ENCODE results near the gene OCEL1. TPM values are rescaled to one million over a fixed set of nuclear protein-coding genes. Genes with fewer than 3 reads are reported as not detected.

Gene OCEL1
- total RNA-seq, 1 donor from 2014 or later, result 24.1 TPM

DNA sequence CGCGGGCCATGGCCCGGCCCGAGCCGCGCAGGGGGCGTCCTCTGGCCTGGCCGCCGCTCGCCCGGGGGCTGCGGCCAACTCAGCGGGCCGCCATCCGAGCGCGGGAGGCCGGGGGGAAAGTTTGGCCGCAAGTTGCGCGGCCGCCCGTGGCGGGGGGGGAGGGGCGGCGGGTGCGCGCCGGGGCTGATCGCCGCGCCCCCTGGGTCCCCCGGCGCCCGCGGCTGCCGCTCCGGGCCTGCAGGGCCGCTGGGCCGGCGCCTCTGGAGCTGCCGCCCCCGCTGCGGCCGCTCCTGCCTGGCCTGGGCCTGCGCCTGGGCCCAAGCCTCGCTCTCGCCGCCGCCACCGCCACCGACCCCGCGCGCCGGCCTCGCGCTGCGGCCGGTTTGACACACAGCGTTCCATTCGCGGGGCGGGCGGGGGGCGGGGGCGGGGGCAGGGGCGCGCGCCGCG lies 19.5 kb downstream of the OCEL1 start, which contains the start of gene NR2F6:
Gene NR2F6, minus strand, starts transcription at position 385 of the 450 bp plus-strand sequence. CDS start 699 bp downstream, outside the sequence.
- H3K27me3 ChIP-seq, result no peaks in the 10 kb centered on the region
- TF ChIP-seq POLR2AphosphoS5 (IDR thresholded peaks at IDR 0.05; ENCODE audit: insufficient read depth in 1 of 2, low read depth in 1 of 2) (no peak), CTCF (IDR thresholded peaks at IDR 0.05) (no peak), POLR2A (IDR thresholded peaks at IDR 0.05) (peak in 1 of 2 donors; percentile 46)
- H3K4me3 ChIP-seq, result peak within 1 kb of the TSS; percentile 81
- peaks cover 55% of the 10 kb centered on the region for H3K4me1 ChIP-seq
- no peak for DNase-seq (ENCODE audit: extremely low spot score in 2 of 2)
- H3K36me3 ChIP-seq, result peaks cover 0 to 5% of the 10 kb centered on the region in 2 donors
- H3K9me3 ChIP-seq, result no peaks in the 10 kb centered on the region
- H3K27ac ChIP-seq, result peak within 1 kb of the TSS; percentile 85
- intact Hi-C loops (cut with DNase I), result no loop called here

DNA sequence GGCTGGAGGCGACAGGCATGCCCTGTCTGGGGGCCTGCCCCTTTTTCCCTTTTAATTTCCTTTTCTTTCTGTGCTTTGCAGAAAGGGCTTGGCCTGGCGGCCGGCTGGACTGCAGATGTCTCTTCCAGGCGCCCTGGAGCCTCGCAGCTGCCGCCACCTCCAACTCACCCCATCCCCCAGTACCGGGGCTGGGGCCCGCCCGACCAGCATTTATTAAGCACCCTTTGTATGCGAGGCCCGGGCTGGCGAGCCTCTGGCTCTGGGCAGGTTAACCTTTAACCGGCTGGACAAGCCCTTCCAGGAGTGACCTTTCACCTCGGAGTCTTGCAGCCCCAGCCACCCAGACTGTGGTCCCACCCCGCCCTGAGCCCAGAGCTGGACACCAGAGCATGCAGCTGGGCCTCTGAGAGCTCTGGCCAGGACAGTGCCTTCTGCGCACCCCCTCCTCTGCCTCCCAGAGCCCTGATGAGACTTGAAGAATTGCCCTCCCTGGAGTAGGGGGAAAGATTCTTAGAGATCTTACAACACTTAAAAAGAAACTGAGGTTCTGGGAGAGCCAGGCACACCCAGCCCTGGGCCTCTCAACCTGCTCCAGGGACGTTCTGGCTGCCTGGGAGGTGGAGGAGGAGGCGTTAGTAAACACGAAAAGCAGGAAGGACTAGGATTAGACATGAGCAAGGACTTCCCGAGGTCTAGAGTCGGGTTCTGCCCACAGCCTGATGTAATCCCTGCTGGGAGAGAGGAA lies 20.8 kb downstream of the OCEL1 start:
- H3K4me1 ChIP-seq, result peaks cover 48% of the 10 kb centered on the region
- no peaks in the 10 kb centered on the region for H3K27me3 ChIP-seq
- no peaks in the 10 kb centered on the region for H3K9me3 ChIP-seq
- no peak for DNase-seq (ENCODE audit: extremely low spot score in 2 of 2)
- H3K36me3 ChIP-seq, result no peaks in the 10 kb centered on the region
- TF ChIP-seq CTCF (IDR thresholded peaks at IDR 0.05) (no peak), POLR2AphosphoS5 (IDR thresholded peaks at IDR 0.05; ENCODE audit: insufficient read depth in 1 of 2, low read depth in 1 of 2) (no peak), POLR2A (IDR thresholded peaks at IDR 0.05) (no peak)
- H3K4me3 ChIP-seq, result peak overlapping the region; percentile 81
- intact Hi-C loops (cut with DNase I), result no loop called here
- H3K27ac ChIP-seq, result peak overlapping the region; percentile 84

- no peak overlapping the region for H3K27ac ChIP-seq
- intact Hi-C loops (cut with DNase I), result no loop called here
- no peaks in the 10 kb centered on the region for H3K36me3 ChIP-seq
- peaks cover 34% of the 10 kb centered on the region for H3K4me1 ChIP-seq
- no peak overlapping the region for H3K4me3 ChIP-seq
- H3K9me3 ChIP-seq, result no peaks in the 10 kb centered on the region
- TF ChIP-seq POLR2A (IDR thresholded peaks at IDR 0.05) (no peak), POLR2AphosphoS5 (IDR thresholded peaks at IDR 0.05; ENCODE audit: insufficient read depth in 1 of 2, low read depth in 1 of 2) (no peak), CTCF (IDR thresholded peaks at IDR 0.05) (no peak)
- H3K27me3 ChIP-seq, result no peaks in the 10 kb centered on the region
- DNase-seq (ENCODE audit: extremely low spot score in 2 of 2), result no peak
Measured at GRCh38 chr19:17248011-17248776, 22.2 kb downstream of the OCEL1 start.

GRCh38 chr19:17249887-17250548 lies 24.0 kb downstream of the OCEL1 start:
- Histone ChIP-seq H3K27ac (no peak overlapping the region), H3K4me1 (peaks cover 19% of the 10 kb centered on the region), H3K27me3 (no peaks in the 10 kb centered on the region), H3K4me3 (no peak overlapping the region), H3K9me3 (no peaks in the 10 kb centered on the region), H3K36me3 (no peaks in the 10 kb centered on the region)
- TF ChIP-seq POLR2A (IDR thresholded peaks at IDR 0.05), result no peak
- intact Hi-C loops (cut with DNase I), result no loop called here
- no peak for DNase-seq (ENCODE audit: extremely low spot score in 2 of 2)

DNA sequence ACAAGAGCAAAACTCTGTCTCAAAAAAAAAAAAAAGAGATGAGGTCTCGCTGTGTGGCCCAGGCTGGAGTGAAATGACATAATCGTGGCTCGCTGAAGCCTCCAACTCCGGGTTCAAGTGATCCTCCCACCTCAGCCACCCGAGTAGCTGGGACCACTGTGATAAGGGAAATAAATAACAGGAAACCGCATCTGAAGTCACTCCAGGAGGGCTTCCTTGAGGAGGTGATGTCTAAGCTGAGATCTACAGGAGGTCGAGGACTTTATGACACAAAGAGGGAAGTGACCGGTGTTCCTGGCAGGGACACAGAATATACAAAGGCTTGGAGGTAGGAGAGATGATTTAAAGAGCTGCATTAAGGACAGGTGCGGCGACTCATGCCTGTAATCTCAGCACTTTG lies 28.6 kb downstream of the OCEL1 start:
- no peak for TF ChIP-seq POLR2AphosphoS5 (IDR thresholded peaks at IDR 0.05; ENCODE audit: insufficient read depth in 1 of 2, low read depth in 1 of 2)
- TF ChIP-seq CTCF (IDR thresholded peaks at IDR 0.05), result no peak
- no peak for TF ChIP-seq POLR2A (IDR thresholded peaks at IDR 0.05)
- no peaks in the 10 kb centered on the region for H3K9me3 ChIP-seq
- DNase-seq (ENCODE audit: extremely low spot score in 2 of 2), result no peak
- H3K4me1 ChIP-seq, result no peaks in the 10 kb centered on the region
- no peaks in the 10 kb centered on the region for H3K27me3 ChIP-seq
- no peak overlapping the region for H3K4me3 ChIP-seq
- H3K36me3 ChIP-seq, result no peaks in the 10 kb centered on the region
- intact Hi-C loops (cut with DNase I), result no loop called here
- no peak overlapping the region for H3K27ac ChIP-seq

Measured in vagina (tissue), 2 donors.